H9 (cell line): ENCODE results near the gene DNAJB11. TPM values are rescaled to one million over a fixed set of nuclear protein-coding genes. Genes with fewer than 3 reads are reported as not detected.

ENCODE experiments used
- DNase-seq: peaks from one replicate; pipeline ENCODE4 v3.0.0-alpha.2; 2017
- H2AFZ ChIP-seq: one replicate; pipeline ENCODE4 v1.6.1; 2013; ENCODE audit warnings: mild to moderate bottlenecking, low read length, control low read depth, moderate library complexity
- H2AK5ac ChIP-seq: 2 replicates; pipeline ENCODE4 v1.6.1; 2013; ENCODE audit warnings: low read length, control low read depth, mixed read lengths; ENCODE audit not compliant: insufficient read length
- H2BK120ac ChIP-seq: one replicate; pipeline ENCODE4 v1.6.1; 2013; ENCODE audit warnings: low read depth, mild to moderate bottlenecking, low read length, control low read depth, inconsistent platforms; ENCODE audit not compliant: poor library complexity, severe bottlenecking
- H2BK12ac ChIP-seq: 2 replicates; pipeline ENCODE4 v1.6.1; 2013; ENCODE audit warnings: low read length, control low read depth, mixed read lengths, low read depth; ENCODE audit not compliant: insufficient read length
- H2BK15ac ChIP-seq: 2 replicates; pipeline ENCODE4 v1.6.1; 2013; ENCODE audit warnings: low read depth, low read length, control low read depth
- H2BK20ac ChIP-seq: one replicate; pipeline ENCODE4 v1.6.1; 2013; ENCODE audit warnings: low read depth, mild to moderate bottlenecking, low read length, control low read depth, inconsistent platforms; ENCODE audit not compliant: poor library complexity, severe bottlenecking
- H2BK5ac ChIP-seq: 2 replicates; pipeline ENCODE4 v1.6.1; 2013; ENCODE audit warnings: low read length, control low read depth, mixed read lengths; ENCODE audit not compliant: insufficient read length
- H3K14ac ChIP-seq: 2 replicates; pipeline ENCODE4 v1.6.1; 2013; ENCODE audit warnings: low read length, control low read depth; ENCODE audit not compliant: insufficient read depth
- H3K18ac ChIP-seq: 2 replicates; pipeline ENCODE4 v1.6.1; 2013; ENCODE audit warnings: low read depth, mild to moderate bottlenecking, mixed read lengths, low read length, control low read depth; ENCODE audit not compliant: insufficient read length
- H3K23ac ChIP-seq: 2 replicates; pipeline ENCODE4 v1.6.1; 2013; ENCODE audit warnings: low read length, control low read depth, mixed read lengths, low read depth; ENCODE audit not compliant: insufficient read length
- H3K23me2 ChIP-seq: 2 replicates; pipeline ENCODE4 v1.6.1; 2013; ENCODE audit warnings: low read depth, mild to moderate bottlenecking, mixed read lengths, low read length, control low read depth; ENCODE audit not compliant: insufficient read length, poor library complexity, severe bottlenecking
- H3K27ac ChIP-seq: 2 replicates; pipeline ENCODE4 v1.5.1; 2013; ENCODE audit warnings: low read length, control low read depth, mixed read lengths, low read depth; ENCODE audit not compliant: insufficient read length
- H3K27me3 ChIP-seq: 2 replicates; pipeline ENCODE4 v1.6.1; 2013; ENCODE audit warnings: low read length, control low read depth, inconsistent platforms; ENCODE audit not compliant: insufficient read depth
- H3K4ac ChIP-seq: 2 replicates; pipeline ENCODE4 v1.6.1; 2013; ENCODE audit warnings: low read depth, mild to moderate bottlenecking, control low read depth, inconsistent platforms, low read length, moderate library complexity
- H3K4me1 ChIP-seq: 2 replicates; pipeline ENCODE4 v1.6.1; 2013; ENCODE audit warnings: low read length, control low read depth, inconsistent platforms; ENCODE audit not compliant: insufficient read depth
- H3K4me2 ChIP-seq: 2 replicates; pipeline ENCODE4 v1.6.1; 2013; ENCODE audit warnings: low read length, control low read depth, mixed read lengths; ENCODE audit not compliant: insufficient read length, insufficient read depth
- H3K56ac ChIP-seq: 2 replicates; pipeline ENCODE4 v1.6.1; 2013; ENCODE audit warnings: low read depth, mild to moderate bottlenecking, mixed read lengths, low read length, control low read depth; ENCODE audit not compliant: insufficient read length
- H3K79me1 ChIP-seq: 2 replicates; pipeline ENCODE4 v1.6.1; 2013; ENCODE audit warnings: low read depth, mild to moderate bottlenecking, moderate library complexity, low read length, control low read depth, inconsistent platforms; ENCODE audit not compliant: insufficient read depth, poor library complexity, severe bottlenecking
- H3K79me2 ChIP-seq: 2 replicates; pipeline ENCODE4 v1.6.1; 2013; ENCODE audit warnings: low read length, control low read depth, inconsistent platforms; ENCODE audit not compliant: insufficient read depth
- H3K9ac ChIP-seq: 2 replicates; pipeline ENCODE4 v1.6.1; 2013; ENCODE audit warnings: low read length, control low read depth, mixed read lengths; ENCODE audit not compliant: insufficient read length; ENCODE audit errors: extremely low read depth
- H3K9me3 ChIP-seq: one replicate; pipeline ENCODE4 v1.6.1; 2013; ENCODE audit warnings: low read depth, low read length, inconsistent platforms; ENCODE audit not compliant: control insufficient read depth
- H3T11ph ChIP-seq: one replicate; pipeline ENCODE4 v1.6.1; 2013; ENCODE audit warnings: mild to moderate bottlenecking, low read length, control low read depth, inconsistent platforms
- H4K20me1 ChIP-seq: one replicate; pipeline ENCODE4 v1.6.1; 2013; ENCODE audit not compliant: control insufficient read depth, insufficient read length, insufficient read depth
- H4K5ac ChIP-seq: 2 replicates; pipeline ENCODE4 v1.6.1; 2013; ENCODE audit warnings: low read depth, mild to moderate bottlenecking, mixed read lengths, low read length, control low read depth; ENCODE audit not compliant: insufficient read length
- H4K8ac ChIP-seq: replicated peaks from 2 replicates; pipeline ENCODE4 v1.6.1; 2013; ENCODE audit warnings: low read length, control low read depth, mixed read lengths, low read depth; ENCODE audit not compliant: insufficient read length
- H4K91ac ChIP-seq: 2 replicates; pipeline ENCODE4 v1.6.1; 2013; ENCODE audit warnings: low read depth, mild to moderate bottlenecking, moderate library complexity, mixed read lengths, low read length, control low read depth; ENCODE audit not compliant: insufficient read length
- H3K27ac Mint-ChIP-seq, 3 experiments: 2 replicates in 2 of 3; 3 replicates in 1 of 3; pipeline ENCODE4 v1.8.0; 2020 to 2021; ENCODE audit warnings: mixed read lengths in 3 of 3, mild to moderate bottlenecking in 1 of 3, moderate library complexity in 1 of 3
- H3K27me3 Mint-ChIP-seq: 2 replicates; pipeline ENCODE4 v1.8.0; 2021; ENCODE audit warnings: low read depth, mild to moderate bottlenecking, moderate library complexity, mixed read lengths
- H3K36me3 Mint-ChIP-seq, 3 experiments: 2 replicates in 2 of 3; 3 replicates in 1 of 3; pipeline ENCODE4 v1.8.0; 2020 to 2021; ENCODE audit warnings: low read depth in 3 of 3, mixed read lengths in 3 of 3; ENCODE audit not compliant: insufficient read depth in 1 of 3
- H3K4me1 Mint-ChIP-seq, 2 experiments: 2 replicates each; pipeline ENCODE4 v1.8.0; 2020; ENCODE audit warnings: mixed read lengths in 2 of 2
- H3K4me3 Mint-ChIP-seq, 2 experiments: 2 replicates in 1 of 2; 3 replicates in 1 of 2; pipeline ENCODE4 v1.8.0; 2020 to 2021; ENCODE audit warnings: mild to moderate bottlenecking in 2 of 2, mixed read lengths in 2 of 2, moderate library complexity in 1 of 2
- H3K9me3 Mint-ChIP-seq, 2 experiments: 2 replicates in 1 of 2; 3 replicates in 1 of 2; pipeline ENCODE4 v1.8.0; 2020; ENCODE audit warnings: mild to moderate bottlenecking in 2 of 2, mixed read lengths in 2 of 2, moderate library complexity in 1 of 2
- WGBS: extraction: QIAGEN DNeasy Blood & Tissue Kit; methylation state at CpG from one replicate; pipeline ENCODE4 v1.1.7; 2013; ENCODE audit warnings: missing lambda C conversion rate, low lambda C conversion rate, mixed read lengths; ENCODE audit not compliant: insufficient read length; ENCODE audit errors: extremely low coverage; 5-methylcytosine and 5-hydroxymethylcytosine counted together
- total RNA-seq: library from RNA; stranded (reverse); gene quantifications from 2 replicates; pipeline ENCODE4 v1.2.1, GENCODE V29; 2021
- TF ChIP-seq, protein P1 (sequence below): fragments of 200-600 bp; sonication (generic); conservative IDR thresholded peaks from 3 replicates; pipeline ENCODE4 v1.8.0; 2021; ENCODE audit warnings: antibody characterized with exemption, mild to moderate bottlenecking

Gene DNAJB11
- total RNA-seq, 1 experiment from 2014 or later = 61.2 TPM

DNA sequence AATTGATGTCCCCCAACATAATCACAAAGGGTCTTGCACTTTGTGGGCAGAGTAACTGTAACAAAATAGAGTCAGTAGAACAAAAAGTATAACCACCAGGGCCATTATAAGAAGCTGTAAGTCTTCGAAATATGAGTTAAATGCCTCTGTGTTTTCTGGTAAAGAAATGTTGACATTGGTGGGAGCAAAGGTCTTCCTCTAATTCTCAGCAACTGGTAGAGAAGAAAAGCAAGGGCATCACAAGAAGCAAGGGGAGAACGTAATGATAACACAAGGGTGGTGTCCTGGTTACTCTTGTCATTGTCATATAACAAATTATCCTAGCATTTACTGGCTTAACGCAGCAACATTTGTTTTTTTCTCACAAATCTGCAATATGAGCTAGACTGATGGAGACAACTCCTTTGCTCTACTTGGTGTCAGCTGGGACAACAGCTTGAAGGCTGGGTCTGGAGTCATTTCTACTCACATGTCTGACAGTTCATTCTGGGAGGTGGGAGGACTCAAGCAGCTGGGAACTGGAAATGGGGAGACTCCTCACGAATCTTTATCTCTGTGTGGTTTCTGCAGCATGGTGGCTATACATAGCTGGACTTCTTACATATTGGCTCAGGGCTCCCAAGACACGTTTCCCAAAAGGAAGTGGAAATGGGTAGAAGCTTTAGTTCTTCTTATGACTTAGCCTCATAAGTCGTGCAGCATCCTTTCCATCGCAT, 20.2 kb downstream of the DNAJB11 start:
- Mint-ChIP-seq H3K36me3 (peaks cover under 1 to 6% (median 5%) of the 10 kb centered on the region in 3 experiments; a peak in 4 of 7 replicates), H3K27me3 (no peaks in the 10 kb centered on the region), H3K9me3 (no peaks in the 10 kb centered on the region), H3K4me1 (no peaks in the 10 kb centered on the region), H3K27ac (no peak overlapping the region), H3K4me3 (no peak overlapping the region)
- Histone ChIP-seq H2BK5ac (no peak overlapping the region), H2AK5ac (no peak overlapping the region), H2BK20ac (no peak overlapping the region), H2BK12ac (no peak overlapping the region), H3K27ac (no peak overlapping the region), H3K23me2 (no peaks in the 10 kb centered on the region), H3K9me3 (no peaks in the 10 kb centered on the region), H3K27me3 (no peaks in the 10 kb centered on the region), H3K18ac (no peak overlapping the region), H3K79me1 (no peaks in the 10 kb centered on the region), H2AFZ (no peak overlapping the region), H3T11ph (no peak overlapping the region), H3K4ac (no peak overlapping the region), H3K23ac (no peak overlapping the region), H4K8ac (no peak overlapping the region), H3K4me2 (no peak overlapping the region), H2BK15ac (no peak overlapping the region), H3K56ac (no peak overlapping the region), H4K5ac (no peak overlapping the region), H3K14ac (no peak overlapping the region), H4K20me1 (no peaks in the 10 kb centered on the region), H2BK120ac (no peak overlapping the region), H4K91ac (no peak overlapping the region), H3K9ac (no peak overlapping the region), H3K4me1 (no peaks in the 10 kb centered on the region), H3K79me2 (no peaks in the 10 kb centered on the region)
- no CpG with 5 or more reads among the region's 7 CpGs for WGBS
- TF ChIP-seq, protein P1, sequence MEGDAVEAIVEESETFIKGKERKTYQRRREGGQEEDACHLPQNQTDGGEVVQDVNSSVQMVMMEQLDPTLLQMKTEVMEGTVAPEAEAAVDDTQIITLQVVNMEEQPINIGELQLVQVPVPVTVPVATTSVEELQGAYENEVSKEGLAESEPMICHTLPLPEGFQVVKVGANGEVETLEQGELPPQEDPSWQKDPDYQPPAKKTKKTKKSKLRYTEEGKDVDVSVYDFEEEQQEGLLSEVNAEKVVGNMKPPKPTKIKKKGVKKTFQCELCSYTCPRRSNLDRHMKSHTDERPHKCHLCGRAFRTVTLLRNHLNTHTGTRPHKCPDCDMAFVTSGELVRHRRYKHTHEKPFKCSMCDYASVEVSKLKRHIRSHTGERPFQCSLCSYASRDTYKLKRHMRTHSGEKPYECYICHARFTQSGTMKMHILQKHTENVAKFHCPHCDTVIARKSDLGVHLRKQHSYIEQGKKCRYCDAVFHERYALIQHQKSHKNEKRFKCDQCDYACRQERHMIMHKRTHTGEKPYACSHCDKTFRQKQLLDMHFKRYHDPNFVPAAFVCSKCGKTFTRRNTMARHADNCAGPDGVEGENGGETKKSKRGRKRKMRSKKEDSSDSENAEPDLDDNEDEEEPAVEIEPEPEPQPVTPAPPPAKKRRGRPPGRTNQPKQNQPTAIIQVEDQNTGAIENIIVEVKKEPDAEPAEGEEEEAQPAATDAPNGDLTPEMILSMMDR = no peak
- DNase-seq = no peak
